Stimulated activated CD4-positive, alpha-beta T cell treated with anti-CD3 and anti-CD28 coated beads, TNF-alpha, amount 100 ng/mL, for 24 hours (primary cell): ENCODE results near the gene COX15.
"Not testable (repeated sequence)": the region's sequence is repeated elsewhere in the genome, so short reads cannot be mapped to it uniquely, and the experiment has no call there.

Experiments used
- DNase-seq, 3 experiments: peaks; one replicate each; pipeline ENCODE4 v3.0.0-alpha.2; 2020; ENCODE audit warnings: low read depth in 3 of 3

Gene COX15

GRCh38 chr10:99732033-99732842, at the start of gene COX15, which contains the start of gene CUTC:
Gene COX15 (minus strand): TSS chr10:99732127. CDS start chr10:99732049, 78 bp downstream.
Gene CUTC (plus strand): TSS chr10:99732234. CDS start chr10:99732349, 115 bp downstream.
- peak; percentile 90 to 94 (median 92) for DNase-seq

DNA sequence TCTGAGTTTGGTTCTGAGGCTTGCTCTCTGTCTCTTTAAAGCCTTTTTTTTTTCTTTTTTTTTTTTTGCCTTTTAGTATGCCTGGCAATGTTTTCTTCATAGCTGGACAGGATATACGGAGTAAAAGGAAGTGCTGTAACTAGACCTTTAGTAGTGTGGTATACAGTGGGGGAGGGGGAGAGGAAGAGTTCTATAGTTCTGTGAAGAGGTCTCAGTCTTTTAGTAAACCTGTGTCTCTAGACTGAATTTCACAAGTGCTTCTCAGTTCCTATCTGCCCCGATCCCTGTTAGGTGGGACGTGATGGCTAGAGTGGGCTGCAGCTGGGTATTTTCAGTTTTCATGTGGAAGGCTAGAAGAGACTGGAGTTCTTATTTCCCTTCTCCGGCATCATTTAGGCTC, 47.4 kb upstream of the COX15 start:
- DNase-seq, result no peak

DNA sequence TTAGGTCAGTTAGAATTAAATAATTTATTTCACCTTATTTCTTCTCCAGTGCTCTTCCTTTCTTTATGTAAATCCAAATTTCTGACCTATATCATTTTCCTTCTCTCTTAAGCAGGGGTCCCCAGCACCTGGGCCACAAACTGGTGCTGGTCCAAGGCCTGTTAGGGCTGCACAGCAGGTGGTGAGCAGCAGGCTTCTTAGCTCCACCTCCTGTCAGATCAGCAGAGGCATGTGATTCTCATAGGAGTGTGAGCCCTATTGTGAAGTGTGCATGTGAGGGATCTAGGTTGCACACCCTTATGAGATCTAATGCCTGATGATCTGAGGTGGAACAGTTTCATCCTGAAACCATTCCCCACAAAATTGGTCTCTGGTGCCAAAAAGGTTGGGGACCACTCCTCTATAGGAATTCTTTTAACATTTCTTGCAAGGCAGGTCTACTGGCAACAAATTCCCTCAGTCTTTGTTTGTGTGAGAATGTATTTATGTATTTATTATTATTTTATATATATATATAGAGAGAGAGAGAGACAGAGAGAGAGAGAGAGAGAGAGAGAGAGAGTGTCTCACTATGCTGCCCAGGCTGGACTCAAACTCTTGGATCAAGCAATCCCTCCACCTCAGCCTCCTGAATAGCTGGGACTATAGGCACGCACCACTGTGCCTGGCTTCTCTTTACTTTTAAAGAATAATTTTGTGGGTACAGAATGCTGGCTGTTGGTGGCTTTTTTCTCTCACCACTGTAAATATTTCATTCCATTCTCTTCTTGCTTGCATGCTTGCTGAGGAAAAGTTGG, 46.2 kb upstream of the COX15 start:
- no peak for DNase-seq

DNA sequence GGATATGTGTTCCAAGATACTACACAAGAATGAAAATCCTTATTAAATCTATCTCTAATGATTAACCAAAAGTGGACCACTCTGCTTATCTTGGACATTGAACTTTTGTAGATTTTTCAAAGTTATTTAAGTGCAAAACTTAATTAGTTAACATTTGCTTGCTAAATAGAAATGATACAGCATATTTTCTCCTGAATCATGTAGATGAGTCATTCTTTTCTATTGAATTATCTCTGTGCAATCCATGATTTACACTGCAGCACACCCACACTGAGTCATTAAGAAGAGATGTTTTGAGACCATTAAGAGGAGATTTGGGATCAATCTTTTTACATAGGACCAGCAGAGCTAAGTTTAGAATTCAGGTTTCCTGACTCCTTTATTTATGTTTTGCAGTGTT, 43.9 kb upstream of the COX15 start:
- DNase-seq, result no peak

GRCh38 chr10:99770408-99771045, 38.6 kb upstream of the COX15 start:
- DNase-seq, result no peak

- DNase-seq, result no peak
These were observed 37.8 kb upstream of the COX15 start for GRCh38 chr10:99769706-99770105.

DNA sequence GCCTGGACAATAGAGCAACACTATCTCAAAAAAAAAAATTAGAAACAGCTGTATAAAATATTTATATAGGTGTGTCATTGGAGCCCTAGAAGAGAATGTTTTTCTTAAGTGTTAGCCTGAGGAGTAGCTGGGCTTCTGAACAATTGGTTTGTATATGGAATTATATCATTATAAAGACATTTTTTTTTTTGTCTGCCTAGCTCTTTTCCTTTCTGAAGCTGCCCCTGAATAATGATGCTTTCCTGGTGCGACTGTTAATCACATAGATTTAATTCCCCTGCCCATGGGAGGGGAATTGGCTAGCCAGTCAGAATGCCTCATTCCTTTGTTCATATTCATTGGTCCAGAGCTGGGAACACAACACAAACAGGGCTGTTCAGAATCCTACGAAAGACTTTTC, 36.6 kb upstream of the COX15 start:
- no peak for DNase-seq

- no peak for DNase-seq
These were observed 36.0 kb upstream of the COX15 start for GRCh38 chr10:99767901-99768300.

GRCh38 chr10:99766302-99766681, 34.4 kb upstream of the COX15 start:
- no peak for DNase-seq

- DNase-seq, result no peak
These were observed 33.9 kb upstream of the COX15 start for GRCh38 chr10:99765672-99766301.

GRCh38 chr10:99761365-99761764, 29.4 kb upstream of the COX15 start:
- DNase-seq, result no peak

DNA sequence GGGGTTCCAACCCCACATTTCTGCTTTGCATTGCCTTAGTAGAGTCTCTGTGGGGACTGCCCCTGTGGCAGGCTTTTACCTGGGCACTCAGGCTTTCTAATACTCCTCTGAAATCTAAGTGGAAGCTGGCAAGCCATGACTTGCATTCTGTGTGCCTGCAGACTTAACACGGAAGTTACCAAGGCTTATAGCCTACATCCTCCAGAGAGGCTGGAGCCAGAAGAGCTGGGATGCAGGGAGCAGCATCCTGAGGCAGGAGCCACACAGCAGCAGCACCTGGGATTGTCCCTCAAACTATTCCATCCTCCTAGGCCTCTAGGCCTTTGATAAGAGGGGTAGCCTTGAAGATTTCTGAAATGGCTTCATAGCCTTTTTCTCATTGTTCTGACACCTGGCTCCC, 28.4 kb upstream of the COX15 start:
- DNase-seq, result no peak

DNA sequence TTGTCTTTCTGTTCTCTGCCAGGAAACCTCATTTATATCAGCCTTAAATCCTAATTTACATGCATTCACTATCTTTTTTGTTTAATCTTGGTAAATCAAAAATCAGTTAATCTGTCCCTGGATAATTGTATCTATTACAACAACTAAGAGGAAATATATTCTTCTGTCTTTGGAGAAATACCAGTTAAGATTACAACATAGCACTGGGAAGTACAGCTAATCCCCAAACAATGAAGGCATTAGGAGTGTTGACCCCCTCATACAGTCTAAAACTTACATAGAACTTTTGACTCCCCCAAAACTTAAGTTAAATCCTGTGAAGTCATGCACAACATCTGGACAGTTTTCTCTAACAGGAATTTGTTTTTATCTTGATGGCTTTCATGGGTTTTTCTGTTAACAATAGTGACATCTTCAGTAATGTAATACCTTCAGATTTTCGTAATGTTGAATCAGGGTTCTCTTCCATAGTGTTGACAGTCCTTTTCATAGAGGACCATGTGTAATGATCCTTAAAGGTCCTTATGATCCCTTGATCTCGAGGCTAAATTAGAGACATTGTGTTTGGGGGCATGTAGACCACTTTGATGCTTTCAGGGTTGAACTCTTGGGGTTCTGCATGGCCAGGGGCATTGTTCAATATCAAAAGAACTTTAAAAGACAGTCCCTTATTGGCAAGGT, 26.4 kb upstream of the COX15 start:
- no peak for DNase-seq

- DNase-seq, result no peak
These were observed 24.2 kb upstream of the COX15 start for GRCh38 chr10:99756159-99756558.

DNA sequence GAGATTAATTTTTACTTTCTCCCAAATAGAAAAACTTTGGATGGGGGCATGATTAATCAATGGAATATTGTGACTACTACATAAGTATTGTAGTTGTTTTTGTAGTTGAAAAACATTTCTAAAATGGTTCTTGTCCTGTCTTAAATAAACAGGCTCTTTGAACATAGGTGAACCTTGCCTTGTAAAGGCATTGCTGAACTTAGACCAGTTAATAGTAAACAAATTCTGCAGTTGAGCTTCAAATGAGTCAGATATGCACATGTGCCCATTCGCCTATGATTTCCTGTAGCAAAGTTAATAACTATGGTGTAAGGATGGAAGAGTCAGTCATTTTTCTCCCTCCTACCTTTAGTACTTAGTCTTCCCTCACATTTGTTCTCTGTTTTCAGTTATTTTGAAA, 22.7 kb upstream of the COX15 start:
- no peak for DNase-seq

DNA sequence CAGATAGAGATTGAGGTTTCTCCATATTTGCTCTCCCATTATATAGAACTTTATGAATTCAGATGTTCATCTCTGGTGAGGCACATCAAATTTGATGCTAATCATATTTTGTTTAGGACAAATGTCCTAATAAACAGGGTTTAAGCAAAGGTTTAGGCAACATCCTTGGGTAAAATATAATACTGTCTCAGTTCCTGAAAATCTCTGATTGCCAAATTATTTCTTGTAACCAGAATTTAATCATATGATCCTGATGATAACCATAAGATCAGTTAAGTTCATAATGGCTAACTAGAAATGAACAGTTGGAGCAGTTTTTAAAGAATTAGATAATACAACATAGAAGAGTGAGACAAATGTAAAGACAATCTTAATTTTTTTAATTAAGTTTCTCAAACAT, 18.7 kb upstream of the COX15 start:
- DNase-seq, result no peak

DNA sequence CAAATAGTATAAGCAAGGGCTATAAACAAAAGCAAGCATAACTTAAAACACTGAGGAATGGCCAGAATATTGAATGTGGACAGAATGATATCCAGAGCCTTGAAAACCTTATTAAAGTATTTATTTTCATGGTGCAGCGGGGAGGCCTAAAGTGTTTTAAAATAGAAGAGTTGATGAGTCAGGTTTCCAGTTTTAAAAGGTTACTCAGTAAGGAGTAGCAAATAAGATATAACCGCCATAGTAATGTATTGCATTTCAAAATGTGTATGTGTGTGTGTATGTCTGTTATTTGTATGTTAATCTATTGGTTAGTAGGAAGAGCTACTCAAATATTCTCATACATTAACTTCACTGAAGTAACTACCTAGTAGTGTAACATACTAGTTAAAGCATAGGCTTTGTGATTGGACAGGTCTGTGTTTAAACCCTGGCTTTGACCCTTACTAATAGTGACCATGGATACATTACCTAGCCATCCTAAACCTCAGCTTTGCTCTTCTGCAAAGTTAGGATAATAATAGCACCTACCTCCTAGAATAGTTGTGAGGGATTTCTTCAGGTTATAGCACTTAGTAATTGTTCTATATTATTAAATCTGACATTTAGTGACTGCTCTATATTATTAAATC, 17.0 kb upstream of the COX15 start:
- no peak for DNase-seq

- DNase-seq, result not testable (repeated sequence)
These were observed 14.2 kb upstream of the COX15 start for GRCh38 chr10:99746166-99746565.

GRCh38 chr10:99743841-99744240, 11.9 kb upstream of the COX15 start:
- DNase-seq, result no peak

DNA sequence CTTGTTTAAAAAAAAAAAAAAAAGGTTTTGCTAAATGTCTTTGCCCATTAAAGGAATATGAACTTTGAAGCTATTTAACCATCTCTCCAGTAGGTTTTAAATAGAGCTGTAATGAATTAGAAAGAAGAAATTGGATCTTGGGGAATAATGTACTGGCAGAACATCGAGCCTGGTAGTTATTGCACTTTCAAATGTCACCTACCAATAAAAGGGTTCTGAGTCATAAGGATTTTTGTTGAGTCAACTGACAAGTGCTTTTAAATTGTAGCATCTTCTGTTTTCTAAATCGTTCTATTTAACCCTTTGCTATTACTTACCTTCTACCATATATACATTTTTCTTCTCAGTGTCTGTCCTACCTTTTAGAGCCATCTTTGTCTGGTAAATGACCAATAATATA, 10.8 kb upstream of the COX15 start:
- DNase-seq, result no peak

- DNase-seq, result no peak
These were observed 10.3 kb upstream of the COX15 start for GRCh38 chr10:99742254-99742653.
